ENCODE results near the gene RNF214.
"Not testable (repeated sequence)": the region's sequence is repeated elsewhere in the genome, so short reads cannot be mapped to it uniquely, and the experiment has no call there.

The RNF214 gene

GRCh38 chr11:117198613-117199012 is 33.9 kb upstream of the RNF214 start:
- DNase-seq: no peak

- DNase-seq: no peak
These were observed 33.2 kb upstream of the RNF214 start, which contains the start of gene TAGLN for GRCh38 chr11:117199053-117199915. TAGLN (plus strand) TSS chr11:117199370; CDS start chr11:117203014, 3,644 bp downstream.

GRCh38 chr11:117199916-117200812 is 32.3 kb upstream of the RNF214 start:
- no peak for DNase-seq

GRCh38 chr11:117200813-117201657 is 31.4 kb upstream of the RNF214 start:
- no peak for DNase-seq

GRCh38 chr11:117201658-117202305 is 30.7 kb upstream of the RNF214 start:
- no peak for DNase-seq

- DNase-seq: no peak
These were observed 29.9 kb upstream of the RNF214 start for GRCh38 chr11:117202386-117203068.

- no peak for DNase-seq
These were observed 29.4 kb upstream of the RNF214 start for GRCh38 chr11:117203069-117203407.

GRCh38 chr11:117204283-117205080 is 28.0 kb upstream of the RNF214 start:
- no peak for DNase-seq

- DNase-seq: no peak
These were observed 27.2 kb upstream of the RNF214 start for GRCh38 chr11:117205211-117205818.

- DNase-seq: not testable (repeated sequence)
These were observed 26.4 kb upstream of the RNF214 start for GRCh38 chr11:117206111-117206510.

- not testable (repeated sequence) for DNase-seq
These were observed 25.6 kb upstream of the RNF214 start for GRCh38 chr11:117206859-117207258.

GRCh38 chr11:117207481-117207880 is 25.0 kb upstream of the RNF214 start:
- not testable (repeated sequence) for DNase-seq

- DNase-seq: not testable (repeated sequence)
These were observed 23.8 kb upstream of the RNF214 start for GRCh38 chr11:117208710-117209109.

GRCh38 chr11:117209351-117210125 is 22.9 kb upstream of the RNF214 start:
- DNase-seq: not testable (repeated sequence)

- DNase-seq: no peak
These were observed 21.9 kb upstream of the RNF214 start for GRCh38 chr11:117210620-117211019.

- no peak for DNase-seq
These were observed 19.6 kb upstream of the RNF214 start for GRCh38 chr11:117212697-117213355.

GRCh38 chr11:117214404-117215110 is 17.9 kb upstream of the RNF214 start:
- no peak for DNase-seq

All from CD4-positive, alpha-beta T cell treated with Interleukin-4 for 1 hour (primary cell).